ENCODE data around the gene HTRA3. TPM values are rescaled to one million over a fixed set of nuclear protein-coding genes. Genes with fewer than 3 reads are reported as not detected.

The HTRA3 gene
- total RNA-seq: 1 to 10 TPM; 1.2 to 5.5 (median 3.1) TPM
- 1 to 10 TPM in 2 of 3 donors, under 1 TPM in 1; 0.26 to 2.5 (median 1.9) TPM for polyA plus RNA-seq
- long read RNA-seq, donor 1, partial matches to known transcripts: 0 of 2 reads
- long read RNA-seq, donor 1, other reads (novel, unspliced or antisense): 0 of 2 reads
- long read RNA-seq, donor 2, partial matches to known transcripts: 0 of 1 reads
- long read RNA-seq, donor 2, other reads (novel, unspliced or antisense): 0 of 1 reads

GRCh38 chr4:8269535-8270417, at the start of gene HTRA3:
Gene HTRA3 (plus strand): TSS chr4:8269754. CDS start chr4:8269969, 215 bp downstream.
- WGBS, 5 donors: 0 to 3% (median 3%) methylated on average over 35 to 111 of the region's 111 CpGs
- Histone ChIP-seq H3K9me3 (no peaks in the 10 kb centered on the region), H3K27ac (peak within 1 kb of the TSS in 3 of 8 donors; percentile 23 to 36 (median 34)), H3K4me1 (peaks cover 11 to 75% (median 42%) of the 10 kb centered on the region in 6 donors), H3K27me3 (replicated peaks in 1 of 7) (peaks cover 0 to 81% (median 25%) of the 10 kb centered on the region in 7 donors), H3K36me3 (no peaks in the 10 kb centered on the region), H3K4me3 (peak within 1 kb of the TSS in 7 of 8 donors; percentile 23 to 64 (median 29))
- no peak for DNase-seq
- intact Hi-C loops (cut with DNase I; ENCODE audit: low total_unique reads): no loop called here
- TF ChIP-seq CTCF (IDR thresholded peaks at IDR 0.05 in 8 of 11, conservative IDR thresholded peaks at IDR 0.05 in 3 of 11) (no peak), POLR2AphosphoS5 (IDR thresholded peaks at IDR 0.05) (peak in 1 of 3 donors; percentile 47)

- H3K27me3 ChIP-seq (replicated peaks in 1 of 7): no peaks in the 10 kb centered on the region
- no peak for TF ChIP-seq POLR2A (IDR thresholded peaks at IDR 0.05)
- TF ChIP-seq CTCF (IDR thresholded peaks at IDR 0.05 in 8 of 11, conservative IDR thresholded peaks at IDR 0.05 in 3 of 11): no peak
- no peak for TF ChIP-seq POLR2AphosphoS5 (IDR thresholded peaks at IDR 0.05)
- H3K36me3 ChIP-seq: peaks cover 0 to 95% (median 70%) of the 10 kb centered on the region in 6 donors
- intact Hi-C loops (cut with DNase I; ENCODE audit: low total_unique reads): no loop called here
- WGBS, 5 donors: 76 to 92% (median 87%) methylated on average over 6 to 7 of the region's 7 CpGs
- no peaks in the 10 kb centered on the region for H3K9me3 ChIP-seq
- no peak overlapping the region for H3K4me3 ChIP-seq
- DNase-seq: no peak
- H3K27ac ChIP-seq: peak overlapping the region in 6 of 8 donors; percentile 41 to 89 (median 76)
- H3K4me1 ChIP-seq: peaks cover 0 to 53% (median 22%) of the 10 kb centered on the region in 6 donors
These were observed 48.7 kb upstream of the HTRA3 start for GRCh38 chr4:8220661-8221450.

- TF ChIP-seq POLR2AphosphoS5 (IDR thresholded peaks at IDR 0.05) (peak in 1 of 3 donors; percentile 49), POLR2A (IDR thresholded peaks at IDR 0.05) (no peak), CTCF (IDR thresholded peaks at IDR 0.05 in 8 of 11, conservative IDR thresholded peaks at IDR 0.05 in 3 of 11) (no peak)
- WGBS, 5 donors: 28 to 48% (median 42%) methylated on average over 5 of the region's 5 CpGs
- H3K4me3 ChIP-seq: no peak overlapping the region
- H3K27me3 ChIP-seq (replicated peaks in 1 of 7): no peaks in the 10 kb centered on the region
- H3K27ac ChIP-seq: peak overlapping the region in 6 of 8 donors; percentile 41 to 89 (median 76)
- intact Hi-C loops (cut with DNase I; ENCODE audit: low total_unique reads): no loop called here
- DNase-seq: no peak
- no peaks in the 10 kb centered on the region for H3K9me3 ChIP-seq
- H3K36me3 ChIP-seq: peaks cover 0 to 95% (median 64%) of the 10 kb centered on the region in 6 donors
- peaks cover 0 to 59% (median 28%) of the 10 kb centered on the region in 6 donors for H3K4me1 ChIP-seq
These were observed 48.1 kb upstream of the HTRA3 start for GRCh38 chr4:8221476-8221875.
